Stimulated activated CD8-positive, alpha-beta memory T cell treated with anti-CD3 and anti-CD28 coated beads, Interleukin-12 subunit alpha, Interleukin-12 subunit beta, amount 100 ng/mL, for 4 hours (primary cell): Measurements from ENCODE around the gene ARFGEF2.

Experiments used
- DNase-seq: peaks from one replicate; pipeline ENCODE4 v3.0.0-alpha.2; 2020; ENCODE audit warnings: low read depth

Gene ARFGEF2

DNA sequence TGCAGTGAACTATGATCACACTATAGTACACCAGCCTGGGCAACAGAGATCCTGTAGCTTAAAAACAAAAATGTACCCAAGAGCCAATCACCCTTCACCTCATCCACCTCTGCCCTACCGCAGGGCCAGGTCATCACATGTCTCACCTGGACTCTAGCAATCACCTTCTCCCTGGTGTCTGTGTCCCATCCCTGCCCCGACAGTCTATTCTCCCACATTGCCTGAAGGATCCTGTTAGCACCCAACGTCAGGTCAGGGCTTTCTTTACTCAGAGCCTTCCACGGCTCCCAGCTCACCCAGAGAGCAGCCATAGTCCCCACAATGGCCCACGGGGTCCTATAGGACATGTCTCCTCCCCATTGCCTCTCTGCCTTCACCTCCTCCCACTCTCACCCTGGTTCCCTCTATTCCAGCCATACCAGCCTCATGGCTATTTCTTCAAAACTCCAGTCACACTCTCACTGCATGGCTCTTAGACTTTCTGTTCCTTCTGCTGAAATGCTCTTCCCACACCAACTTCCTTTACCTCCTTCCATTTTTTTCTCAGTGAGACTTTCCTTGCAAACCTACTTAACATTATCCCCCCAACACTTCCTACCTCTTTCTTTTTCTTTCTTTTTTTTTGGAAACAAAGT is 22.5 kb upstream of the ARFGEF2 start:
- DNase-seq: no peak

DNA sequence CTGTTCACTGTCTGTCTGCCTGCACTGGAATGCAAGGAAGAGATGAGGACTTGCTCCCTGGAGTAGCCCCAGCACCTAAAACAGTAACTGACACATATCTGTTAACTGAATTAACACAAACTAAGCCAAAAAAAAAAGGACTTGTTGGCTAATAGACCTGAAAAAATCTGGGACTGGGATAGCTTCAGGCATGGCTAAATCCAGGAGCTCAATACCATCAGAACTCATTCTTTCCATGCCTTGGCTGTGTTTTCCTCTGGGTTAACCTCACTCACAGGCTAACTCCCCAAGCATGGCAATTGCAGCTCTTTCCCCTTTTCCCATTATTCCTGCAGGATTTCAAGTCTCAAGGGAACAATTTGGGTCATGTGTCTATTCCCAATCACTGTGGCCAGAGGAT is 21.6 kb upstream of the ARFGEF2 start:
- DNase-seq: no peak

DNA sequence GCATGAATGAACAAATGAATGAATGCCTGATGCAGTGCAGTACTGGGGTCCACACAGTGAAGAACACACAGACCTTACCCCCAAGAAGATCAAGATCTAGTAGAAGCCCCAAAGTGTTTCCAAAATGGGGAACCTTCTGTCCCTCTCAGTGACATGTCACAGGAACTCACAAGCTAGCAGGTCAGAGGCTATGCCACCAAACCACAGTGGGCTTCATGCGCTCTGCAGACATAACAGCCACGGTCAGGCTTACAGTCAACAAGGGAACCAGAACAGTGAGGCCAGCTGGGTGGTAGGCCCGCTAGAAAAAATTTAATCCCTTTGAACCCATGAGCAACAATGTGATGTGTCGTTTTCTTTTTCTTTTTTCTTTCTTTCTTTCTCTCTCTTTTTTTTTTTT is 20.2 kb upstream of the ARFGEF2 start:
- no peak for DNase-seq

DNA sequence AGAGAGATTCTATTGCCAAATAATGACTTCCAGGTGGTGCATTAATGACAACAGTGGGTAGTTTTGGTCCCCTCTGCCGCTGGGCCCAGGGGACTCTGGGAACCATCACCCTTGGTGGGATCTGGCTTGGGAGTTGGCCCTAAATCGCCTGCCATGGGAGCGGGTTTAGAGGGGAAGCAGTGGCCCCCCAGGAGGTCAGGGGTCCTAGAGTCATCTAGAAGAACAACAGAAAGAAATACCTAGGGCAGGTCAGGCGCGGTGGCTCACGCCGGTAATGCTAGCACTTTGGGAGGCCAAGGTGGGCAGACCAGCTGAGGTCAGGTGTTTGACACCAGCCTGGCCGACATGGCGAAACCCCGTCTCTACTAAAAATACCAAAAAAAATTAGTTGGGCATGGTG is 17.8 kb upstream of the ARFGEF2 start:
- DNase-seq: no peak

DNA sequence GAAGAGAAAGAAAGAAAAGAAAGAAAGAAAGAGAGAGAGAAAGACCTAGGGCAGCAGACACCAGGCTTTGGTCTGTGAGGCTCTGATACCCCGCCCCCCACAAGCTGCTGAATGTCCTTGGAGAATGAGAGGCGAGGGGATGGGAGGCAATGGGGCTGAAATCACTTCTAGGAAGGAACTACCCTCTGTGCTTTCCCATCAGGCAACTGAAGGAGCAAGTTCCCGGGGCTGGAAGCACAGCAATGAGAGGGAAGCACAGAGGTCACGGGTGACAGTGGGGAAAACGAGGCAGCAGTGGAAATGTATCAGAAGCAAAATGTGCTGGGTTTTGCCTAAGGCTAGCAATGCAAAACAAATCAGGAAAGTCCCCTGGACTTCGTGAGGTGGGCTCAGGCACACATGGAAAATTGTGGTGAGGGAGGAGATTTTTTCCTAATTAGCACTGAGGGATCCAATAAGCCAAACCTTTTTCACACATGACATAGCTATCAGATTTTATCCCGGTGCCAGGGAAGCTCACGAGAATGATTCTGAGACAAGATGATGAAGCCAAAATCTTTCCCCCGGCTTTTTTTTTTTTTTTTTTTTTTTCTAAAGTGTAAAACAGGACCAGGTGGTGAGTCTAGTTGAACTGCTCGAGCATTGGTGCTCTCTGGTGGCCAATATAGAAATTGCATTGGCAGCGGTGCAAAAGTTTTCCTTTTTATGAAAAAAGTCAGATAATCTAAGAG is 16.8 kb upstream of the ARFGEF2 start:
- peak; percentile 10 for DNase-seq

DNA sequence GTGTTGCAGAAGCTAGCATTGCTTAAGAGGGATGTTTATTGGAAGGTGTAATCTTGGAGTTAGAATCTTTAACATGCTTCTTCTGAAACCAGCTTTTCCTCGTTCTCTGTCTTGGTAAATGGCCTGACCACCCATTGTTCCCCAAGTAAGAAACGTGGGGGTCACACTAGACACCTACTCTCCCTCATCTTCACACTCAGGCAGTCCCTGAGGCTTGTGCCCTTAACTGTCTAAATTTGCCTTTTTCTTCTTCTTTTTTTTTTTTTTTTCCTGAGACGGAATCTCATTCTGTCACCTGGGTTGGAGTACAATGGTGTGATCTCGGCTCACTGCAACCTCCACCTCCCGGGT is 16.2 kb upstream of the ARFGEF2 start:
- DNase-seq: no peak

DNA sequence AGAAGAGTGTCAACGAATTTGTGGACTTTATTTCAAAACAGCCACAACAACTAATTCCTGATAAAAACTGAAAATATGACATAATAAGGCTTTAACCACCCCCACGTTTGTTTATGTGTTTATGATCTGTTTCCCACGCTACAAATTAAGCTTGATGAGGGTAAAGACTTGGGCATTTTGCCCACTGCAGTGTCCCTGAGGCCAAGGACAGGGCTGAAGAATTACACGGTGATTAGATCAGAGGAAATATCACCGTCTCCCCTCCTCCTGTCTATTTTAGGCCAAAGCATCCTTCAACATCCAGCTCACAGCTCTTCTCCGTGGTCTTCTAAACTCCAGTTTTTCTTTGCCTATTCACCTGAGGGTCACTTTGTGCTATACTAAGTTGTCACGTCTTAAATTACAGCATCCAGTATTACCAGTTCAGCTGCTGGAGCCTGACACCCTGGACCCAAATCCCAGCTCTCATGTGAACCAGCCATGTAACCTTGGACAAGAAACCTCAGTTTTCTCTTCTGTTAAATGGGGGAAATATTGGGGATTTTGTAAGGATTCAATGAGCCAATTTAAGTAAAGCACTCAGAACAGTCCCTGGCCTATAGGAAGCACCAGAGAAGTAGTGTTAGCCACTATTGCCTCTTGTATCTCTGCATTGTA is 15.2 kb upstream of the ARFGEF2 start:
- DNase-seq: no peak

DNA sequence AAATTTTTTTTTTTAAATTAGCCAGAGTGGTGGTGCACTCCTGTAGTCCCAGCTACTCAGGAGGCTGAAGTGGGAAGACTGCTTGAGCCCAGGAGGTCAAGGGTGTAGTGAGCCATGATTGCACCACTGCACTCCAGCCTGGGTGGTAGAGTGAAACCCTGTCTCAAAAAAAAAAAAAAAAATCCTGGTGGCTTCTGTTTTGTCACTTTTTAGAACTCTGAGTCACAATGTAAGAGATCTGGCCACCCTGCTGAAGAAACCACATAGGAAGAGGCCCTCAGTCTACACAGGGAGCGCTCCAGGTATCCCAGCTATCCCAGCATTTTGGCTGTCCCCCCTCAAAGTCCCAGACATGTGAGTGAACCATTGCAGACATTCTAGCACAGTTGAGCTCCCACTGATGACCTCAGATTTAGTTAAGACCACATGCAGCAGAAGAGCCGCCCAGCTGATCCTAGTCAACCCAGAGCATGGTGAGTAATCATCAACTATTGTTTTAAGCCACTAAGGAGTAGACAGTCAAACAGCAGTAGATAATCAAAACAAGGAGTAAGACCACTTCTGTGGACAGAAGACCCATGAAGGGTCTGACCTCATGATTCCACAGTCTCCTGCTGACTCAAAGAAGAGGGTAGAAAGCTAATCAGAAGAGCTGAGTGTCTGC is 12.7 kb upstream of the ARFGEF2 start:
- no peak for DNase-seq

DNA sequence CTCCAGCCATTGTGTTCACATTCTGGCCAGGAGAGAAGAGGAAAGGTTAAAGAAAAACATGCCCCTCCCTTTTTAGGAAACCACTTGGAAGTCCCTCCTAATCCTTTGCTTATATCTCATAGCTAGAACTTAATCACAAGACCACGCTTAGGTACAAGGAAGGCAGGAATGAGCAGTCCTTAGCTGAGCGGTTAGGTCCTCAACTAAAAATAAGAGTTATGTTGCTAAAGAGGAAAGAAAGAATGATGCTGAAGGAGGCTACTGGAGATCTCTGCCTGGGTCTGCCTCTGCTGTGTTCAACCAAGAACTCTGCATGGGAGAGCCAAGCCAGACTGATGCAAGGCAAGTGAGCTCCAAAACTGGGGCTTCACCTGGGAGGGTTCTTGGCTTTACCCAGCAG is 11.6 kb upstream of the ARFGEF2 start:
- DNase-seq: no peak

DNA sequence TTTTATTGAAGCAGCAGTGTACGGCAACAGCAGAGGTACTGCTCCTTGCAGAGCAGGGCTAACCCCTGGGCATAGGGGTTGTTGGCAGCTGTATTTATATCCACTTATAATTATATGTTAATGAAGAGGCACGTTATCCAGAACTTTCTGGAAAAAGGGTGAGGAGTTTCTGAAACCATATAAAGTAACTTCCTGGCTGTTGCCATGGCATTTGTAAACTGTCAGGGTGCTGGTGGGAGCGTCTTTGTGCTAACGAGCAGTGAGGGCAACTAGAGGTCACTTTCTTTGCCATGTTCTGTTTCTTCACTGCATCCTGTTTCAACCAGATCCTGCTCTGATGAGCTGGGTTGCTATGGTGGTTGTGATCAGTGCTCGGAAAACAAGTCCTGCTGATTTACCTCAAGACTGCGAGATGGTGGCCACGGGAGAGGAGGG is 11.1 kb upstream of the ARFGEF2 start:
- DNase-seq: no peak

DNA sequence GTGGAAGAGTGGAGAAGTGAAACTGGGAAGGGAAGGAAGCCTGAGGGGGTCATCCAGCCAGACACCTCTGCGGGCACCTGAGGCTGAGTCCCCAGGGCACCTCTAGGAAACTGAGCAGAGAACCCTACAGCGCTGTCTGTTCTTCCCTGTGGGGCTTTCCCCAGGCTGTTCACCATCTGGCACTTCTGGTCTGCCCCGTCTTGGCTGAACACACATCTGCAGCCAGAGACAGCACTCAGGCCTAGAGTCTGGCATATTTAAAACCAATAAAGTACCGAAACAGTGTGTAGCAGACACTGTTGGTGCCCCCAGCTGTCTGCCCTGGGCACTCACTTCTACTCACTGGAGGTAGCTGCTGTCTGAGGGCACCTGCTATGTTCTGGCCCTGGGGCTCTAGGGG is 9.4 kb upstream of the ARFGEF2 start:
- DNase-seq: no peak

DNA sequence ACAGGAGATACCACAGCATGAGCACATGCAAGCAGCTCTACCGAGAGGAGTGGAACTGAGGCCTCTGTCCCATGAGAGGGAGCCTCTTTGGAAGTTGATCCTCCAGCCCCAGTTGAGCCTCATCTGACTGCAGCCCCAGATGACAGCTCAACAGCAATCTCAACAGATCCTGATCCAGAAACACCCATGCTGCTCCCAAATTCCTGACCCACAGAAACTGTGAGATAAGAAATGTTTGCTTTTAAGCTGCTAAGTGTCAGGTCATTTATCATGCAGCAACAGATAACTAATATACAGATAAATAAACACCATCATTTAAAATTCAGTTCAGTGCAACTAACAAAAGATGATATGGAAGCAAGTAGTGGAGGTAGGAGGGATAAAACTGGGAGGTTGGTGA is 4.8 kb upstream of the ARFGEF2 start:
- no peak for DNase-seq

DNA sequence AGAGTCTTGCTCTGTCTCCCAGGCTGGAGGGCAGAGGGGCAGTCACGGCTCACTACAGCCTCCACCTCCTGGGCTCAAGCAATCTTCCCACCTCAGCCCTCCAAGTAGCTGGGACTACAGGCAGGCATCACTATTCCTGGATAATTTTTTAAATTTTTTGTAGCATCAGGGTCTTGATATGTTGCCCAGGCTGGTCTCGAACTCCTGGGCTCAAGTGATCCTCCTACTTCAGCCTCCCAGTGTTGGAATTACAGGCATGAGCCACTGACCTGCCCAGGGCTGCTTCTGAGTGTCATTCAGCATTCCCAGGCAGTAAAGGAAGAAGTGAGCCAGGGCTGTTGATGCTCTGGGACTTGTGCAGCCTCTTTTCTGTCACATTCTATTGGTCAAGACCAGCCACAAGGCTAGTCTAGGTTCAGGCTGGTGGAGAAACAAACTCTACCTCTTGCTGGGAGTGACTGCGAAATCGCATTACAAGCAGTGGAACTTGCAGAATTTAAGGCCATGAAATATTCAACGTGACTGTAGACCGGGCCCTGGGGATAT is 2.1 kb upstream of the ARFGEF2 start:
- DNase-seq: no peak

DNA sequence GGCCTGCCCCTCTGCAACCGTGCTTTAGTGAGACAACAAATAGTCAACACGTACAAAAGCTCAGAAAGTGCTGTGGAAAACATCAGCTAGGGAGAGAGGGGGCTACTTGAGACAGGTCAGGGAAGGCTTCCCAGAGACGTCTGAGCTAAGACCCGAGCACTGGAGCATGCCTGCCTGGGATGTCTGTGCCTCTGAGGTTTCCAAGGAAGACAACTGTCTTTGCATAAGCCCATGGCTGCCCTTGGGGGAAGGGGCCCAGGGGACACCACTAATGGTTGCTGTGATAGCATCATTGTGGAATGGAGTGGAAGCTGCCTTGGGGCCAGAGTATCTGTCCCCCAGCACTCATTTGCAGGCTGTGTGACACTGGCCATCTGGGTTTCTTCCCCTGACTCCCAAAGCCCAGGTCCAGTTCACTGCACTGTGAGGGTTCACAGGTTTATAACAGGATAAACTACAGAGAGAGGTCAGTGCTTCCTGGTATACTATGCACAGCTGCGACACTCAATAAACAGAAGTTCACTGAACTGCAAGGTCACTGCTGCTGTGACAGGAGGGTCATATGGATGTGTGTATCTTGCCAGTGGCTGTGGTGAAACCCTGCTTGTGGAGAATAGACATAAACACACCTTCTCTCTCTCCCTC is 1.5 kb upstream of the ARFGEF2 start:
- no peak for DNase-seq

DNA sequence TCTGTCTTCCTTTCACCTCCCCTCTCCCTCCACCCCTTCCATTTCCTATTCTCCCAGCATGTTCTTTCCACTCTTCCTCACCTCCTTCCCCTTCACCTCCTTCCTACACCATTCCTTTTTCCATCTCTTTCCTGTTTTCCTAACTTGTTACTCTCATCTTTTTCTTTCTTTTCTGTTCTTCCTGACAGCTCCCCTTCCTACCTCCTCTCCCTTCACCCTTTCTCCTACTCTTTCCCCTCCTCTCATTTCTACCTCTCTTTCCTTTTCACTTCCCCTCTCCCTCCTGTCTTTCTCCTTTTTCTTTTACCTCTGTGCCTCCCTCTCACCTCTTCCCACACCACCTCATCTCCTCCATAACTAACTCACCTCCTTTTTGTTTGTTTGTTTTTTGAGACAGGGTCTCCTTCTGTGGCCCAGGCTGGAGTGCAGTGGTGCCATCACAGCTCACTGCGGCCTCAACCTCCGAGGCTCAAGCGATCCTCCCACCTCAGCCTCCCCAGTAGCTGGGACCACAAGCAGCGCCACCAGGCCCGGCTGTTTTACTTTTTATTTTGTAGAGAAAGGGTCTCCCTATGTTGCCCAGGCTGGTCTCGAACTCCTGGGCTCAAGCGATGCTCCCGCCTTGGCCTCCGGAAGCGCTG is 864 bp upstream of the ARFGEF2 start:
- DNase-seq: no peak

DNA sequence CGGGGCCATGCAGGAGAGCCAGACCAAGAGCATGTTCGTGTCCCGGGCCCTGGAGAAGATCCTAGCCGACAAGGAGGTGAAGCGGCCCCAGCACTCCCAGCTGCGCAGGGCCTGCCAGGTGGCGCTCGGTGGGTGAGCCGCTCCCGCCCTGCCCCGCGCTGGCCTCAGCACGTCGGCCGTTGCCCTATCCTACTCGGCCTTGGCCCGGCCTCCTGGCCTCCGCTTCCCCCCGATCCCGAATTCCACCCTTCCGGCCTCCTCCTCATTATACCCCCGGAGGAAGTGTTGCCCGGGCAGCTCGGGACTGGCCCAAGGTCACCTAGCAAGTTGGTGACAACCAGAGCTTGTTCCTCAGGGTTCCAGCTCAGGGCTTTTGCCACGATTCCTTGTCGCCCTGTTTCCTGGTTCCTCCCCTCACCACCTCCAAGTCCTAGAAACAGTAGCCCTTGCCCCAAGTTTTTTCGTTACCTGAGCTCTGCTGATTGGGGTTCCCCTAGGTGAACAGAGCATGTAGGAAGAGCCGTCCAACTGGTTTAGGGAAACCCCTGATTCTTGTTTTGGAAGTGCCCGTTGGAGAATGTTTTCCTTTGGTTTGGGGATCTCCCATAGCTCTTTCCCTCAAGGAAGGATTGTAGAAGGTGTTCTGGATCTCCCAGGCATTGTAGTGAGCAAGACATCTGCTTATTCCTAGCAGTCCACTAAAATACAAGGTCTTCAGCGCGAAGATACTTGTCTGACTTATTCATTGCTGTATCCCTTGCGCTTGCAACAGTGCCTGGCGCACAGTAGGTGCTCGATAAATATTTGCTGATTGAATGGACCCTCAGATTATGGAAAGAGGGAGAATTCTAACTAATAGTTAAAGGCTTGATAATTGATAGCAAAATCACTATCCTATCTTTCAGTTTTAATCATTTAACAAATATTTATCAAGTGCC is 641 bp downstream of the ARFGEF2 start:
- DNase-seq: no peak

DNA sequence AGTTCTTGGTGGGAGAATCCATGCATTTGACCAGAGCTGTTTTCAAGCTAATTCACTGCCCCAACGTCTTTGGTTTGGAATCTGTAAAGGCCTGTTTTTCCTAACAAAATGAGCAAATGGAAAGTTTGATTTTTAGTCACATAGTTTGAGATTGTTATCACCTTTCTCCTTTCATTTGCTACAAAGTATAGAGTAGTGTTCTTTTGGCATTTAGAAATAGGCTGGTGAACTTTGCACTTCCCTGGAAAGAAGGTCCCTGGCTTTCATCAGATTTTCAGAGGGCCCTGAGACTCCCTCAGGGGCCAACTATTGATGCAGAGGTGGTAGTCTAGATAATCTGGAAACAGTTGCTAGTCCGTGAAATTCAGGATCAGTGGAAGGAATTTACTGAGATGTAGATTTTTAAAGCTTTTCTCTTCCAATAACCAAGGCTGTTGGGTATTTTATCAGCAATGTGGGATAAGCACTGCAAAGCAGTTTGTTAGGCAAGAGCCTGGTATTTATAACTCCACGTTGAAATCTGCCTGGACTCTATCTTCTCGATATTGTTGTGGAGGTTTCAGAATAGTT is 1.7 kb downstream of the ARFGEF2 start:
- no peak for DNase-seq

DNA sequence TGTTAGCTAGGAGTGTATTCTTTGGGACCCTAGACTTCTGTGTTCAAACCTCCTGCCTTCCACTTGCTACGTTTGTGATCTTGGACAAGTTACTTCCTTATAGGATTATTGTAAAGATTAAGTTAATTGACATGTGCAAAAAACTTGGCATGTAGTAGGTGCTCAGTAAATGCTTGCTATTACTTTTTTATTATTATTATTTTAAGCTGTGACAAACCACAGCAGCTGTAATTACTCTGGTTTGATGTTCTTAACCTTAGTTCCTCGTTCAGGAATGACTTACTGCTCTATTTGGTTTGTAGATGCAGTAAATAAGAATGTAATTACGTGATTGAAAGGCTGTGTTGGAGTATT is 3.2 kb downstream of the ARFGEF2 start:
- DNase-seq: no peak

DNA sequence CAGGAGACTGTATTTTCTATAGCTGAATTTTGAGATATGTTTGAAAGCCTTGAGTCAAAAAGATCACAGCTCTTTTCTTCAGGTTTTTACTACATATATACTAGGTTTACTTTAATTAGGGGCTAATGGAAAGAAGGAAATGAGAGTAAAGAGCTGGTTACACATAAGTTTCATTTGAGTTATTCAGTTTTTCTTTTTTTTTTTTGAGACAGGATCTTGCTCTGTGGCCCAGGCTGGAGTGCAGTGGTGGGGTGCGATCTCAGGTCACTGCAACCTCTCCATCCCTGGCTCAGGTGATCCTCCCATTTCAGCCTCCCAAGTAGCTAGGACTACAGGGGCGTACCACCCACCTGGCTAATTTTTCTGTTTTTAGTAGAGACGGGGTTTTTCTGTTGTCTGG is 4.8 kb downstream of the ARFGEF2 start:
- DNase-seq: no peak

DNA sequence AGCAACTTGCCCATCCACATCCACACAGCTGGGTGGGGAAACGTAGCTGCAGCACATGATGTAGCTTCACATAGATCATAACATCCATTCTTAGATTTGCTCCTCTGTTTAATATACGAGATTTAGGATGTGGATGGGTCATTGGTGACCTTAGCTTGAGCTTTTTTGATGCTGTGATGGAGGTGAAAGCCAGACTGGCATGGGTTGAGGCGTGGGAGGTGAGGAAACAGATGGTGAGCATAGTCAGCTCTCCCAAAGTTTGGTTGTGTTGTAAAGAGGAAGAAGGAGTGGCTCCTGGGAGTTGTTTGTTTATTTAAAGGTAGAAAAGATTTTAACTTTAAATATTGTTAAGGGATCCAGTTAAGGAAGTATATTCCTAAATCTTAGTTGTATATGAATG is 5.3 kb downstream of the ARFGEF2 start:
- no peak for DNase-seq
